ENCODE measurements around the gene PITPNC1. TPM values are rescaled to one million over a fixed set of nuclear protein-coding genes. Genes with fewer than 3 reads are reported as not detected.

PITPNC1 gene
- total RNA-seq, 1 donor from 2014 or later: 5.4 TPM

DNA sequence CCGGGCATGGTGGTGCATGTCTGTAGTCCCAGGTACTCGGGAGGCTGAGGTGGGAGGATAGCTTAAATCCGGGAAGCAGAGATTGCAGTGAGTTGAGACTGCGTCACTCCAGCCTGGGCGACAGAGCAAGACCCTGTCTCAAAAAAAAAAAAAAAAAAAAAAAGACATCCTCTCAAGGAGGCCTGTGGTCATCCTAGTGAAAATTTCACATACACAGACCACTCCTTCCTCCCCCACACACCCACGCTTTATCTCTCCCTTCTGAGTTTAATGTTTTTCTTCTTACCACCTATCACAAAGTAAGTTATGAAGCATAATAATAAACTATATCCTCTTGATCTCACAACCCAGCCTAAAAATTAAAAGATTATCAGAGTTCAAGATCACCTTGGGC lies 339.3 kb downstream of the PITPNC1 start:
- no peak for DNase-seq (ENCODE audit: low spot score)
- no peak overlapping the region for H3K27ac Mint-ChIP-seq (ENCODE audit: unreplicated experiment)
- H3K4me1 Mint-ChIP-seq (ENCODE audit: low read depth): peaks cover 23% of the 10 kb centered on the region
- no peaks in the 10 kb centered on the region for H3K27me3 Mint-ChIP-seq (ENCODE audit: low read depth)
- H3K36me3 Mint-ChIP-seq (ENCODE audit: low read depth): peaks cover 2% of the 10 kb centered on the region
- H3K9me3 Mint-ChIP-seq (ENCODE audit: low read depth): peaks cover 5% of the 10 kb centered on the region
- TF ChIP-seq CTCF (IDR thresholded peaks at IDR 0.05): no peak
- peak overlapping the region; percentile 4 for H3K4me3 Mint-ChIP-seq (ENCODE audit: unreplicated experiment)

- H3K4me3 Mint-ChIP-seq (ENCODE audit: unreplicated experiment): peak overlapping the region; percentile 92
These were observed 340.1 kb downstream of the PITPNC1 start for GRCh38 chr17:67717192-67717623.

DNA sequence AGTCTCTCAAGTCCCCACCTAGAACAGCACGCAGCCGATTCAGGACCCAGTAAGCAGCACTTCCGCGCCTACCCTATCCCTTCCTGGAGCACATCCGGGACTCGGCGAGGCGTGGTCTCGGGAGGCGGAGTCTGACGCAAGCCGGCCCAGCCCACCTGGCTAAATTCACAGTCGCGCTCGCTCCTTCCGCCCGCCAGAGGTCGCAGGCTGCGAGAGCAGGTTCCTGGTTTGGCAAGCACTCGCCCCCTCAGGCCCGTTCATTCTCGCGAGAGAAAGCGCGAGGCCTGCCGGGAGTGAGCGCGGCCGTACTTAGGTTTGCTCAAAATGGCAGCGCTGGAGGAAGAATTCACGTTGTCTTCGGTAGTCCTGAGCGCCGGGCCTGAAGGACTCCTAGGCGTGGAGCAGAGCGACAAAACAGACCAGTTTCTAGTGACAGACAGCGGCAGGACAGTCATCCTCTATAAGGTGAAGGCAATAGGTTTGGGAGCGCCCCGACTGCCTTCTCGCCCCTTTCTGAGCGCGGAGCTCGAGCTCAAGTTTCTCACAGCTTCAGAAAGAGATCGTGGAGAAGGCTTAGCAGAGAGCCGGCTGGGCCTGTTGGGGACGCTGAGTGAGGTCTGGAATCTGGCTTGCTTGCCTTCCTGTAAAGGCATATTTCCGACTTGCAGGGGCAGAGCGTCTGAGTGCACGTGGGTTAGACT lies 340.7 kb downstream of the PITPNC1 start, which contains the start of gene NOL11:
TSS of gene NOL11 (plus strand) at position 313 of the 701 bp plus-strand sequence. CDS start at position 325, 12 bp downstream.
- Mint-ChIP-seq H3K27me3 (ENCODE audit: low read depth) (no peaks in the 10 kb centered on the region), H3K9me3 (ENCODE audit: low read depth) (peaks cover 5% of the 10 kb centered on the region), H3K4me1 (ENCODE audit: low read depth) (peaks cover 23% of the 10 kb centered on the region), H3K4me3 (ENCODE audit: unreplicated experiment) (peak within 1 kb of the TSS; percentile 92), H3K36me3 (ENCODE audit: low read depth) (peaks cover 8% of the 10 kb centered on the region), H3K27ac (ENCODE audit: unreplicated experiment) (peak within 1 kb of the TSS; percentile 98)
- DNase-seq (ENCODE audit: low spot score): peak; percentile 99
- peak; percentile 91 for TF ChIP-seq CTCF (IDR thresholded peaks at IDR 0.05)

More at GRCh38 chr17:67717192-67717623, 340.1 kb downstream of the PITPNC1 start:
- Mint-ChIP-seq H3K36me3 (ENCODE audit: low read depth) (peaks cover 8% of the 10 kb centered on the region), H3K9me3 (ENCODE audit: low read depth) (peaks cover 5% of the 10 kb centered on the region), H3K27me3 (ENCODE audit: low read depth) (no peaks in the 10 kb centered on the region), H3K27ac (ENCODE audit: unreplicated experiment) (peak overlapping the region; percentile 98), H3K4me1 (ENCODE audit: low read depth) (peaks cover 23% of the 10 kb centered on the region)
- no peak for TF ChIP-seq CTCF (IDR thresholded peaks at IDR 0.05)
- no peak for DNase-seq (ENCODE audit: low spot score)

GRCh38 chr17:67718325-67718941 lies 341.4 kb downstream of the PITPNC1 start:
- H3K27me3 Mint-ChIP-seq (ENCODE audit: low read depth): no peaks in the 10 kb centered on the region
- peak overlapping the region; percentile 92 for H3K4me3 Mint-ChIP-seq (ENCODE audit: unreplicated experiment)
- peaks cover 8% of the 10 kb centered on the region for H3K36me3 Mint-ChIP-seq (ENCODE audit: low read depth)
- H3K4me1 Mint-ChIP-seq (ENCODE audit: low read depth): peaks cover 23% of the 10 kb centered on the region
- peaks cover under 1% of the 10 kb centered on the region for H3K9me3 Mint-ChIP-seq (ENCODE audit: low read depth)
- peak overlapping the region; percentile 98 for H3K27ac Mint-ChIP-seq (ENCODE audit: unreplicated experiment)
- DNase-seq (ENCODE audit: low spot score): no peak
- TF ChIP-seq CTCF (IDR thresholded peaks at IDR 0.05): no peak

DNA sequence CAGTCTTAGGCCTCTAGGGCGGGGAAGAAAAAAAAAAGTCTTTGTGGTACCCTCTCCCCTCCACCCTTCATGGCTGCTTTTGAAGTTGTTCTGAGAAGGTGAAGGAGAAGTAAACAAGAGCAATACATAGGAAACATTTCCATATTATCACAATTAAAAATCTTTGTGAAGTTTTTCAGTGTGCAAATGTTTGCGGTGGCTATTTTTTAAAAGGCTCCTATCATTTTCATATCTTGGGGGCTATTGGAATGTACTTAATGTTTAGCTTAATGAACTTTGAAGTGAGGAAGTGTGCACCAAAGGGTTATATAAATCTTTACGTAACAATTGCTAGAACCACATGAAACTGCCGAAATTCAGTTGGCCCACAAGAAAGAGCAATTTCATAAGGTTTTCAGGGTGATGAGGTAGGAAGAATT lies 348.3 kb downstream of the PITPNC1 start:
- Mint-ChIP-seq H3K36me3 (ENCODE audit: low read depth) (peaks cover 32% of the 10 kb centered on the region), H3K9me3 (ENCODE audit: low read depth) (no peaks in the 10 kb centered on the region), H3K27ac (ENCODE audit: unreplicated experiment) (no peak overlapping the region), H3K4me3 (ENCODE audit: unreplicated experiment) (no peak overlapping the region), H3K4me1 (ENCODE audit: low read depth) (no peaks in the 10 kb centered on the region), H3K27me3 (ENCODE audit: low read depth) (no peaks in the 10 kb centered on the region)
- no peak for DNase-seq (ENCODE audit: low spot score)
- no peak for TF ChIP-seq CTCF (IDR thresholded peaks at IDR 0.05)
